Stimulated activated CD8-positive, alpha-beta memory T cell treated with anti-CD3 and anti-CD28 coated beads, Interleukin-4, amount 100 ng/mL, for 4 hours (primary cell): ENCODE data around the gene ADGRG3.

Experiments
- DNase-seq, 2 donors: peaks; one replicate each; pipeline ENCODE4 v3.0.0-alpha.2; 2020; ENCODE audit warnings: low read depth in 2 of 2, low spot score in 1 of 2

The ADGRG3 gene

GRCh38 chr16:57645691-57646387 lies 22.3 kb upstream of the ADGRG3 start:
- no peak for DNase-seq

DNA sequence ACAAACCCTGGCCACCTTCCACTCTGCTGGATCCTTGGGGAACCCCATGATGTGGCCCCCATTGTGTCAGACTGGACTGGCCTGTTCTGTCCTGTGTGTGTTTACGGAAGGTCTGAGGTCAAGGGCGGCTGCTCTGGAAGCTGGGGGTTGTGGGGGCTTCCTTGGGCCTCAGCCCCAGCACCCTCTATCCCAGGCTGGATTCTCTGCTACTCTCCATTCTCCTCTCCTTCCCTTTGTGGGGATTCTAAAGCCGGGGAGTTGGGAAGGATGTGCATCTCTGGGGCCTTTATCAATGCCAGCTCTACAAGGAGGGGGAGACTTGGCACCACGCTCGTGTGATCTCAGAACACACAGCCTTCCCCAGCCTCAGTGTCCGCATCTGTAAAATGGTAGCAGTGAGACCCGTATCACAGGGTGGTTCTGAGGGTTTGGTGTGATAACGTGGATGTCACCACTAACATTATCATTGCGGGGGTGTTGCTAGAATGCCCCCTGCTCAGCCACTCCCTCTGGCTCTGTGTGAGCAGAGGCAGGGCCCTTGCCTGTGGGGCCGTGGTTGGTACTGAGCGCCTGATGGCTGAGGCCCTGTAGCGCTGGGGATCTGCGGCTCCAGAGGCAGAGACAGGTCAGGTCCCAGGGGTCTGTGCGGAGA lies 21.6 kb upstream of the ADGRG3 start:
- DNase-seq, result no peak

DNA sequence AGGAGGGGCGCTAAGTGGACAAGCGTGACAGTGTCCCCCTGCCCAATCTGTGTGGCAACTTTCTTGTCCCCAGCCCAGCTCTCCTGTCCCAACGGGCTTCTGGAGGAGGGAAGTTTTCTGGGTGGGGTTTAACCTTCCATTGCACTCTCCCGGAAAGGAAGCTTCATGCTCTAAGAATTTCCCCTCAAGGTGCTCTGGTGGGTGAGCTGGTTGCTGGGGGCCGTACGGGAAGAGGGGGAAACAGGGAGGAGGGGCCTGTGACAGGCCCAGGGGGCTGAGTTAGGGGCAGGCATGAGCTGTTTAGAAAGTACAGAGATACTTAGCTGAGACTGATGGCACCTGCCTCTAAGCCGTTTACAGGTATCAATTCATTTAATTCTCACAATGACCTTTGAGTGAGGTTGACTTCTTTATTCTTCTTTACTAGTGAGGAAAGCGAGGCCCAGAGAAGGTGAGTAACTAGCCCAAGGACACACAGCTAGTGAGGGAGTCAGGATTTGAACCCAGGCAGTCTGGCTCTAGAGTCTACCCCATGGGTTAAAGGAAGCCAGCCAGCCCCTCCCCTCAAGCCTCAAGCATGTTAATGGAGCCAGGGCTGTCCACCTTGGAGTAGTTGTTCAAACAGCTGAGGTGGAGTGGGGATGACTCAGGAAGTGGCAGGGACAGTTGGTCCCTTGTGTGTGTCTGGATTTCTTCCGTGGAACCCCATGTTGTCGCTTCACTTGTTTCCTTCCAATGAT lies 20.8 kb upstream of the ADGRG3 start:
- DNase-seq, result no peak

- no peak for DNase-seq
Measured at GRCh38 chr16:57648125-57648524, 20.0 kb upstream of the ADGRG3 start.

DNA sequence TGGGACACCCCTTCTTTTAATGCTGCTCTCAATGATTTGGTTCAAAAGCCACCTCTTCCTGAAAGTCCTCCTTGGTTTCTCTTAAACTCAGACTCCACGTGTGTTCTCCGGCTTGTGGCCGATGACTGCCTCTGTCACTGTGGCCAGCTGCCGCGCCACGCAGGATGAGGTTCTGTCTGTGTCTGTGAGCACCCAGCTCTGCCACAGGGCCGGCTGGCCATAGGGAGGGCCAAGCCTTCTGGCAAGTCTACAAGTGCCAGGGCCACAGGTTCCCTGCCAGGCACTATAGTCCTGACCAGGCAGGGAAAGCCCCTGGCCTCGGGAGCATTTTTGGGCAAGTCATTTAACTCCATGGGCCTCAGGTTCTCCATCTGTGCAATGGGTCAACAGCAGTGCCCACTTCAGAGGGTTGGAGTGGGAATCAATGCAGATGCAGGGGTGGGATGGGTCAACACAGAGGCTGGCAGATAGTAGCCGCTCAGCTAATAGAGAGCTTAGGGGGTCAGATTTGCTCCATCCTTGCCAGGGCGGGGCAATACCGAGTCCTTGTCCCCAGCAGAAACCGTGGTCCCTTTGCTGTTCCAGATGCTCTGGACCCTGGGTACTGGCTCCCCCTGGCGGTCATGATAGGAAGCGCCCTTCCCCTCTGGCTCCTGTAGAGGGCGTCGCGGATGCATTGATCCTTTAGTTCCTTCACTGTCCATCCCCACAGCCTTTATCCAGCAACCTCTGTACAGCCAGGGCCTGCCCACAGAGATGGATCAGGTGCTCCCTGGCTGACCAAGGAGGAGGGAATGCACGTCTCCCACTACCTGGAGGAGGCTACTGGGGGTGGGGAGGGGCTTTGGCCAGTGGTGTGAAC lies 19.3 kb upstream of the ADGRG3 start:
- peak; percentile 65 to 82 for DNase-seq

- no peak for DNase-seq
Measured at GRCh38 chr16:57649443-57649751, 18.7 kb upstream of the ADGRG3 start.

GRCh38 chr16:57649846-57650245 lies 18.3 kb upstream of the ADGRG3 start:
- no peak for DNase-seq

- DNase-seq, result no peak
Measured at GRCh38 chr16:57651344-57652333, 16.5 kb upstream of the ADGRG3 start.

- DNase-seq, result no peak
Measured at GRCh38 chr16:57652695-57653471, 15.2 kb upstream of the ADGRG3 start.

DNA sequence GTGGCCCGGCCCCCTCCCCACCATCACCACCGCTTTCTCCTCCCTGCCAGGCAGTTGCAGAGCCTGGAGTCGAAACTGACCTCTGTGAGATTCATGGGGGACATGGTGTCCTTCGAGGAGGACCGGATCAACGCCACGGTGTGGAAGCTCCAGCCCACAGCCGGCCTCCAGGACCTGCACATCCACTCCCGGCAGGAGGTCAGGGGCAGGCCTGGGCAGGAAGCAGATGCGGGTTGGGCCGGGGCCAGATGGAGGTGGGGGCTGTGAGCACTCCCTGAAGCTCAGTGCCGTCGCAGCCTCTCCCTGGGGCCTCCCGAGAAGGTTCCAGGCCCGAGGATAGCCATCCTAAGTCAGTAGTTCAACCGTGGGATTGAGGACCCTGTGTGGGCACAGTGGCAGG lies 14.2 kb upstream of the ADGRG3 start:
- no peak for DNase-seq

DNA sequence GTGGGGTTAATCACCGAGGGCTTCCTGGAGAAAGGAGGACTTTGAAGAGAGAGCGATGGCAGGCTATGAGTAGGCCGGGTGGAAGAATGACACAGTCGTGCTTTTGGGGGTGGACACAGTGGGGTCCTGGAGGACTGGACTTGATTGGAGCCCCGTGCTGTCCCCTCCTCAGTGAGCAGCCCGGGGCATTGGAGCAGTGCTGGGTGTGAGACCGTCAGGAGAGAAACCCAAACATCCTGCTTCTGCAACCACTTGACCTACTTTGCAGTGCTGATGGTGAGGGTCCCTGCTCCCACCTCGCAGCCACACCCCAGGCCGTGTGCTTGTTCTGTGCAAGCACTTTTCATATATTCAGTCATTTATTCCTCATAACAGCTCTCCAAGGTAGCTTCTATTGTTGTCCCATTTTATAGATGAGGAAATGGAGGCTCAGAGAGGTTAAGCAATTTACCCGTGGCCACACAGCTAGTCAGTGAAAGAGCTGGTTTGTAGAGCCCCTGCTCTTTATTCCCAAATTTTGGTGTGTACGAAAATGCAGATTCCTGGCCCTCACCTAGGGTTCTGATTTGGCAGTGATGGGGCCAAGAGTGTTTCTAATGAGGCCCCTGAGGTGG lies 11.7 kb upstream of the ADGRG3 start:
- no peak for DNase-seq

DNA sequence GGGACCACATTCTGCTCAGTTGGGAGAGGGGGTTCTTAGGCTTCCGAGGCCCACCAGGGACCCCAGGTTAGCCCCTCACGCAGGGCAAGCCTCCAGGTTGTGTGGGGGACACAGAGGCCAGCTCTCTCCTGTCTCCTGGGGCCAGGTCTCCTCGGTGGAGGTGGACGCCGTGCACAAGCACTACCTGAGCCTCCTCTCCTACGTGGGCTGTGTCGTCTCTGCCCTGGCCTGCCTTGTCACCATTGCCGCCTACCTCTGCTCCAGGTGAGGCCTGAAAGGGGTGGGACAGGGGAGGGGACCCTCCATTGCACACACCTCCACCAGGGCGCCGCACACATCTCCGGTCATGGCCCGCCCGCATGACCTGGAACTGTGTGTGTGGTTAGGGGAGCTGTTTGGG lies 10.9 kb upstream of the ADGRG3 start:
- DNase-seq, result no peak

DNA sequence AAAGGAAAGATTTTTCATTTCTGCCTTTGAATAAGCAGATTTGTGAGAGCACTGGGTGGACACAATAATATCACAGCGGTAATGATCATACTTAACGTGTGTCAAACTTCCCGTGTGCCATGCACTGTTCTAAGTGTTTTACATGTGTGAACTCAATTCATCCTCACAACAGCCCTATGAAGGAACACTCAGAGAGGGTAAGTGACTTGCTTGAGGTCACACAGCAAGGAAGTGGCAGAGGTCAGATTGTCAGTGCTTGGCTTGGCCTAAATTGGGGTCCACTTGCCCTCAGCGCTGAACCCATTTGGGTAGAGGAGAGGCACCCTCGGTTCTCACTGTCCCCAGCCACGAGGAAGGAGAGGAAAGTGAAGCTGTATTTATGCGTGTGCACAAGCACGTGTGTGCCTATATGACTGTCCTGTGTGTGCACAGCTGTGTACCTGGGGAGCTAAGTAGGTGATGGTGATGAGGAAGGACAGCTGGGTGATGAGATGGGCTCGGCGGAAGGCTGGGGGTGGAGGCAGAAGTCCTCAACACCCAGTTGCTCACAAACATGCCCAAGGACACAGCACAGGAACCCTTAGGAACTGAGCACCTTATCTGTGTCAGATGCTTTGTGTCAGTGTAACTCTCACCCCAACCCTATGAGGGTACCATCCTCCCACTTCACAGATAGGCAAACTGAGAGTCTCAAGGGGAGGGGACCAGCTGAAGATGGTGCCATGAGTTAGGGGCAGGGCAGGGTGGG lies 9.8 kb upstream of the ADGRG3 start:
- DNase-seq, result no peak

GRCh38 chr16:57658878-57659674 lies 9.0 kb upstream of the ADGRG3 start:
- DNase-seq, result no peak

DNA sequence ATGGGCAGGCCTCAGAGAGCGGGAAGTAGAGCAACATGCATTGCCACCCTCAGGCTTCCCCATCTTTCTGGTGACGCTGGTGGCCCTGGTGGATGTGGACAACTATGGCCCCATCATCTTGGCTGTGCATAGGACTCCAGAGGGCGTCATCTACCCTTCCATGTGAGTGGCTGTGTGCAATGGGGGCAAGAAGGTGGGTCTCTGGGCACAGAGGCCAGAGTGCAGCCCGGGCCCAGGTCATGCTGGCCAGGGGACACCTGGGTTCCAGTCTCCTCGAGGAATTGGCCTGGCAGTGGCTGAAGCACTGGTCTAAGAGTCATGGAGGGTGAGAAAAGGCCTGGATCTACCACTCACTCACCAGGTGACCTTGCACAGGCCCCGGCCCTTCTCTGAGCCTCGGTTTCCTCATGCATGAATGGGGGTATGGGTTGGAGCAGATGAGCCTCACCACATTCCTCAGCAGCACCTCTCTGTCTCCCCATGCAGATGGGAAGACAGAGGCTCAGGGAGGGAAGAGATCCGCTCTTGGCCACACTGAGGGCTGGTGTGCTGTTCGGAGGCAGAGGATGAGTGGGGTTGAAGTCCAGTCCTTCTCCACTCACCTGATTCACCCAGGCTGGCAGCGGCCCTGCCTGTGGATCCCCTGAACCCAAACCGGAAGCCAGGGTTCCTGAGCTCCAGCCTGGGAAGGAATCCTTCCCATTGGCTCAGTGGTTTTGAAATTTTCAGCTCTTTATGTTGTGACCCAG lies 7.2 kb upstream of the ADGRG3 start:
- no peak for DNase-seq

- DNase-seq, result no peak
Measured at GRCh38 chr16:57661510-57661909, 6.6 kb upstream of the ADGRG3 start.
